GM12873 (cell line): ENCODE results near the gene PDLIM7.

Source experiments
- CTCF ChIP-seq: IDR thresholded peaks from 2 replicates; pipeline ENCODE4 v1.5.1; 2012; ENCODE audit warnings: low read depth, mild to moderate bottlenecking, moderate library complexity, low read length, control low read depth; ENCODE audit not compliant: insufficient read depth; ENCODE audit errors: missing control alignments

PDLIM7 gene

GRCh38 chr5:177454397-177455035 lies 42.9 kb downstream of the PDLIM7 start:
- peak; percentile 83 for TF ChIP-seq CTCF

GRCh38 chr5:177453852-177454396 lies 43.5 kb downstream of the PDLIM7 start:
- TF ChIP-seq CTCF, result no peak

- peak; percentile 5 for TF ChIP-seq CTCF
These were observed 44.4 kb downstream of the PDLIM7 start for GRCh38 chr5:177452688-177453638.

GRCh38 chr5:177450667-177451424 lies 46.6 kb downstream of the PDLIM7 start:
- TF ChIP-seq CTCF, result no peak

- no peak for TF ChIP-seq CTCF
These were observed 48.0 kb downstream of the PDLIM7 start for GRCh38 chr5:177449140-177450061.

- no peak for TF ChIP-seq CTCF
These were observed 49.0 kb downstream of the PDLIM7 start for GRCh38 chr5:177448244-177448950.
